ENCODE data around the gene OR10A6. TPM values are rescaled to one million over a fixed set of nuclear protein-coding genes. Genes with fewer than 3 reads are reported as not detected.

The OR10A6 gene
- total and polyA plus RNA-seq, 10 of the 15 experiments (the other 5 are each of a cell fraction or from before 2014, with no cell fraction given): not detected

DNA sequence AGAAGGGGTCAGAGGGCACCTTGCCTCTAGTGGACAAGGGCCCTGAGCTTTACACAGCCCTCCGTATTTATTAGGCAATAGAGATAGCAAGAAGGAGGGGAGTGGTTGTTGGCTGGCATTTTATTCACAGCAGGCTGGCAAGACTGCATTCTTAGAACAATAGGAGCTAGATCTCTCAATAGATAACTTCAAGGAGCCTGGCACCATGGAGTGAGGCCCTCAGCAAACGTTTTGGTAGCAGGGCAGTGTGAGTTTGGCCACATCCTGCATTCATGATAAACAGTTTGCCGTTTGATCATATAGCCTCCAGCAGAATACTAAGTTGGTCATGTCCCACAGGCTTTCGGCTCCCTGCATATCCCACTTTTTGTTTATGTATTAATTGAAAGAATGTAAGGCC, 31.6 kb downstream of the OR10A6 start:
- H3K4me2 ChIP-seq (ENCODE audit: control insufficient read depth, insufficient read depth): no peak overlapping the region
- H3K27ac ChIP-seq (ENCODE audit: control insufficient read depth, insufficient read depth): no peak overlapping the region
- no peak overlapping the region for H2AFZ ChIP-seq (ENCODE audit: control insufficient read depth, low read depth, low read length)
- no peaks in the 10 kb centered on the region for H3K27me3 ChIP-seq (replicated peaks in 1 of 2; ENCODE audit: control insufficient read depth in 2 of 2, insufficient read depth in 2 of 2, low read length in 1 of 2)
- ChIA-PET RAD21 (ENCODE audit: unreplicated experiment) (no interaction called here), CTCF (interaction anchor here (1.6 kb wide), 1 partner anchor 87 kb away, joined by 5 read pairs; the partner anchor contains the start of gene EIF3F), SMC1A (ENCODE audit: uncharacterized antibody, unreplicated experiment) (interaction anchor here (5.2 kb wide), 1 partner anchor 87 kb away, joined by 17 read pairs; the partner anchor contains the start of gene EIF3F), POLR2A (no interaction called here)
- no peak for ATAC-seq
- no peaks in the 10 kb centered on the region for H3K9me3 ChIP-seq (replicated peaks; ENCODE audit: control insufficient read depth, insufficient read depth, low read length)
- in situ Hi-C loops (cut with MboI) (no loop called here), intact Hi-C loops (cut with micrococcal nuclease; ENCODE audit: unreplicated experiment) (loop anchor here (10.0 kb wide), 1 partner anchor 195 kb away; no protein-coding TSS in a partner anchor)
- no peak for DNase-seq (ENCODE audit: low read depth, low spot score)
- H3K79me2 ChIP-seq (ENCODE audit: control insufficient read depth, insufficient read depth, low read length): no peaks in the 10 kb centered on the region
- TF ChIP-seq BMI1 (IDR thresholded peaks at IDR 0.05; ENCODE audit: borderline replicate concordance) (no peak), NR2F1 (conservative IDR thresholded peaks at IDR 0.05) (no peak), CHD4 (IDR thresholded peaks at IDR 0.05) (no peak), RUNX3 (IDR thresholded peaks at IDR 0.05; ENCODE audit: low read length) (no peak), POLR2A (IDR thresholded peaks at IDR 0.05; ENCODE audit: low read depth, low read length) (no peak), BCL11A (IDR thresholded peaks at IDR 0.05; ENCODE audit: low read depth, low read length) (no peak), KAT2A (conservative IDR thresholded peaks at IDR 0.05; ENCODE audit: control insufficient read depth, low read depth, low read length) (no peak), CBX5 (IDR thresholded peaks at IDR 0.05; ENCODE audit: low read depth) (no peak), PAX8 (IDR thresholded peaks at IDR 0.05) (no peak), SMAD1 (IDR thresholded peaks at IDR 0.05; ENCODE audit: low read depth, partially characterized antibody) (no peak), BCL3 (IDR thresholded peaks at IDR 0.05; ENCODE audit: borderline replicate concordance, insufficient read depth, low read depth, low read length, poor library complexity, severe bottlenecking) (no peak), CREM (IDR thresholded peaks at IDR 0.05; ENCODE audit: low read depth) (no peak), CUX1 (IDR thresholded peaks at IDR 0.05; ENCODE audit: insufficient replicate concordance, low read depth, low read length) (no peak), ZNF217 (IDR thresholded peaks at IDR 0.05) (no peak), STAT3 (IDR thresholded peaks at IDR 0.05; ENCODE audit: low read depth, low read length) (no peak), SMAD5 (IDR thresholded peaks at IDR 0.05; ENCODE audit: low read depth) (no peak)
- TF ChIP-seq, protein P1, sequence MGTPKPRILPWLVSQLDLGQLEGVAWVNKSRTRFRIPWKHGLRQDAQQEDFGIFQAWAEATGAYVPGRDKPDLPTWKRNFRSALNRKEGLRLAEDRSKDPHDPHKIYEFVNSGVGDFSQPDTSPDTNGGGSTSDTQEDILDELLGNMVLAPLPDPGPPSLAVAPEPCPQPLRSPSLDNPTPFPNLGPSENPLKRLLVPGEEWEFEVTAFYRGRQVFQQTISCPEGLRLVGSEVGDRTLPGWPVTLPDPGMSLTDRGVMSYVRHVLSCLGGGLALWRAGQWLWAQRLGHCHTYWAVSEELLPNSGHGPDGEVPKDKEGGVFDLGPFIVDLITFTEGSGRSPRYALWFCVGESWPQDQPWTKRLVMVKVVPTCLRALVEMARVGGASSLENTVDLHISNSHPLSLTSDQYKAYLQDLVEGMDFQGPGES (IDR thresholded peaks at IDR 0.05): no peak
- no peak overlapping the region for H3K9ac ChIP-seq (ENCODE audit: control insufficient read depth, insufficient read depth, low read length)
- H3K36me3 ChIP-seq (ENCODE audit: control insufficient read depth in 2 of 2, insufficient read depth in 2 of 2, low read length in 1 of 2): no peaks in the 10 kb centered on the region
- no peaks in the 10 kb centered on the region for H4K20me1 ChIP-seq (ENCODE audit: control insufficient read depth, insufficient read depth)
- no peak overlapping the region for H3K4me3 ChIP-seq
- WGBS (ENCODE audit: insufficient coverage, insufficient replicate concordance, low lambda C conversion rate, missing lambda C conversion rate): 46% methylated on average over 4 of the region's 4 CpGs
- no peak for FAIRE-seq
- BruUV-seq (replicated peaks): no TSS peak
- no peaks in the 10 kb centered on the region for H3K4me1 ChIP-seq (ENCODE audit: control insufficient read depth, insufficient read depth, low read length)

Data from GM12878 (cell line).